ENCODE data around the gene BEAN1. TPM values are rescaled to one million over a fixed set of nuclear protein-coding genes. Genes with fewer than 3 reads are reported as not detected.
A peak's percentile ranks its signal among the peaks of the same experiment; 100 is the strongest.

The BEAN1 gene
- under 1 TPM in 4 of 7 donors, not detected in 3; 0.21 to 0.68 (median 0.45) TPM for total RNA-seq
- polyA plus RNA-seq, result under 1 TPM; 0.30 to 0.42 (median 0.30) TPM
- long read RNA-seq, donor 1, result 0 reads
- long read RNA-seq, donor 2, result 0 reads

GRCh38 chr16:66427036-66427860 is at the start of gene BEAN1:
Gene BEAN1, plus strand, starts transcription at chr16:66427295. Its CDS starts 10,382 bp downstream, at chr16:66437677.
- DNase-seq, result no peak
- no peaks in the 10 kb centered on the region for H3K9me3 ChIP-seq
- WGBS, 5 donors, result 0 to 3% (median 1%) methylated on average over 3 to 118 of the region's 118 CpGs

GRCh38 chr16:66377324-66377723 is 49.8 kb upstream of the BEAN1 start:
- intact Hi-C loops (cut with DNase I; ENCODE audit: low total_unique reads), result no loop called here
- Histone ChIP-seq H3K4me1 (peaks cover 0 to 25% (median 9%) of the 10 kb centered on the region in 6 donors), H3K9me3 (no peaks in the 10 kb centered on the region), H3K27me3 (replicated peaks in 1 of 7) (no peaks in the 10 kb centered on the region), H3K27ac (peak overlapping the region in 1 of 8 donors; percentile 12), H3K4me3 (no peak overlapping the region), H3K36me3 (peaks cover 0 to 3% (median 0%) of the 10 kb centered on the region in 6 donors)
- 54 to 86% (median 68%) methylated on average over 3 of the region's 3 CpGs; no CpG with 5 or more reads in 1 of the 5 donors for WGBS, 5 donors
- TF ChIP-seq POLR2AphosphoS5 (IDR thresholded peaks at IDR 0.05), result no peak
- no peak for TF ChIP-seq CTCF (IDR thresholded peaks at IDR 0.05 in 8 of 11, conservative IDR thresholded peaks at IDR 0.05 in 3 of 11)
- peak; percentile 41 for DNase-seq

More at GRCh38 chr16:66427036-66427860, at the start of gene BEAN1:
- TF ChIP-seq POLR2A (IDR thresholded peaks at IDR 0.05) (no peak), CTCF (IDR thresholded peaks at IDR 0.05 in 8 of 11, conservative IDR thresholded peaks at IDR 0.05 in 3 of 11) (no peak), POLR2AphosphoS5 (IDR thresholded peaks at IDR 0.05) (no peak)
- Histone ChIP-seq H3K36me3 (no peaks in the 10 kb centered on the region), H3K27me3 (replicated peaks in 1 of 7) (peaks cover 3 to 86% (median 32%) of the 10 kb centered on the region in 7 donors), H3K4me1 (peaks cover 5 to 26% (median 20%) of the 10 kb centered on the region in 6 donors), H3K27ac (no peak within 1 kb of the TSS), H3K4me3 (peak within 1 kb of the TSS; percentile 16 to 71 (median 42))
- intact Hi-C loops (cut with DNase I; ENCODE audit: low total_unique reads), result no loop called here

GRCh38 chr16:66378741-66379570 is 48.1 kb upstream of the BEAN1 start:
- DNase-seq, result peak; percentile 48
- Histone ChIP-seq H3K36me3 (peaks cover 0 to 3% (median 0%) of the 10 kb centered on the region in 6 donors), H3K4me3 (no peak overlapping the region), H3K9me3 (no peaks in the 10 kb centered on the region), H3K27ac (peak overlapping the region in 1 of 8 donors; percentile 45), H3K27me3 (replicated peaks in 1 of 7) (no peaks in the 10 kb centered on the region), H3K4me1 (peaks cover 0 to 31% (median 12%) of the 10 kb centered on the region in 6 donors)
- TF ChIP-seq POLR2A (IDR thresholded peaks at IDR 0.05) (no peak), POLR2AphosphoS5 (IDR thresholded peaks at IDR 0.05) (no peak), CTCF (IDR thresholded peaks at IDR 0.05 in 8 of 11, conservative IDR thresholded peaks at IDR 0.05 in 3 of 11) (no peak)
- 79 to 89% (median 85%) methylated on average over 18 of the region's 18 CpGs for WGBS, 5 donors
- intact Hi-C loops (cut with DNase I; ENCODE audit: low total_unique reads), result no loop called here

All from spleen (tissue), 13 donors.